Nephron (organoid): ENCODE results near the gene PACS1.

ENCODE experiments used
- H3K27ac Mint-ChIP-seq, 3 experiments: 2 replicates each; pipeline ENCODE4 v1.8.0; 2020; ENCODE audit warnings: mixed read lengths in 3 of 3, mild to moderate bottlenecking in 2 of 3, moderate library complexity in 1 of 3
- H3K27me3 Mint-ChIP-seq: 2 replicates; pipeline ENCODE4 v1.8.0; 2021; ENCODE audit warnings: low read depth, mild to moderate bottlenecking, moderate library complexity, mixed read lengths
- H3K36me3 Mint-ChIP-seq: 2 replicates; pipeline ENCODE4 v1.8.0; 2020; ENCODE audit warnings: low read depth, mixed read lengths
- H3K4me1 Mint-ChIP-seq: 2 replicates; pipeline ENCODE4 v1.8.0; 2020; ENCODE audit warnings: mixed read lengths
- H3K4me3 Mint-ChIP-seq, 3 experiments: 2 replicates each; pipeline ENCODE4 v1.8.0; 2020; ENCODE audit warnings: mild to moderate bottlenecking in 3 of 3, mixed read lengths in 3 of 3, moderate library complexity in 2 of 3
- H3K9me3 Mint-ChIP-seq: 2 replicates; pipeline ENCODE4 v1.8.0; 2020; ENCODE audit warnings: mixed read lengths
- TF ChIP-seq, protein P1 (sequence below), 3 experiments: fragments of 200-600 bp; sonication (generic); IDR thresholded peaks; one replicate each; pipeline ENCODE4 v1.5.0; 2021; ENCODE audit warnings: antibody characterized with exemption in 3 of 3; ENCODE audit not compliant: unreplicated experiment in 3 of 3

PACS1 gene

DNA sequence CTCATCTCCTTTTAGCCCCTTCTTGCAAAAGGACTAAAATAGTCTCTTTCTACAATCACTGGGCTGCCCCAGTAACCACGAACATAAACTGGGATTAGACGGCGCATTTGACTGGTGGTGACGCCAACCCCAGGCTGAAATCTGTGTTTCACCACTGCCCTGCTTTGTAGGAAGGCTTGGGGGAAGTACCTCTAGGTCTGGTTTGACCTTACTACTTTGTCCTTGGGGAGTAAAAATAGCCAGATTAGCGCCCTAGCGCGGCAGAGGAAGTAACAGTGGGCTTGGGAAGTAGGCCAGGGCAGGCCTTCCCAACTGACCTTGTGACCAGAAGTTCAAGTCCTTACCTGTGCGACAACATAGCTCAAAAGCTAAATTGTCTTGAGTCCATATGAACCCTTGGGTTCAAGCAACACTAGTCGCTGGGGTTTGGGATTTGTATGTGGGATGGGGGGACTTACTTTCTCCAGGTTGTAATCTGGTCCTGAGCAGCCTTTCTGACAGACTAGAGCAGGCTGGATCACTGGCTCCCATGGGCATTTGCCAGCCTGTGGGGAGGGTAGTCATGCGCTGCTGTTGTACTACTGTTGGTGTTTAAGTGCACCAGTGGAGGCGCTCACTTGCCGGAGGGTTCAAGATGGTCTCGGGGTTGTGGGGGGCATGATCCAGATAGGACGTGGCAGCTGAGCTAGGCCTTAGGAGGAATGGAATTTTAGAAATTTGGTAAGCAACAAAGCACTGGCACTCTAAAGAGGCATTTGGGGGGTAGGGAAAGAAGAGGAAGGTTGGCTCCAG is 953 bp upstream of the PACS1 start:
- Mint-ChIP-seq H3K4me1 (peaks cover 39% of the 10 kb centered on the region), H3K27ac (peak overlapping the region; percentile 92 to 93 (median 92)), H3K9me3 (no peaks in the 10 kb centered on the region), H3K4me3 (peak overlapping the region; percentile 86 to 95 (median 88)), H3K27me3 (peaks cover 5% of the 10 kb centered on the region), H3K36me3 (peaks cover 54% of the 10 kb centered on the region)
- TF ChIP-seq, protein P1, sequence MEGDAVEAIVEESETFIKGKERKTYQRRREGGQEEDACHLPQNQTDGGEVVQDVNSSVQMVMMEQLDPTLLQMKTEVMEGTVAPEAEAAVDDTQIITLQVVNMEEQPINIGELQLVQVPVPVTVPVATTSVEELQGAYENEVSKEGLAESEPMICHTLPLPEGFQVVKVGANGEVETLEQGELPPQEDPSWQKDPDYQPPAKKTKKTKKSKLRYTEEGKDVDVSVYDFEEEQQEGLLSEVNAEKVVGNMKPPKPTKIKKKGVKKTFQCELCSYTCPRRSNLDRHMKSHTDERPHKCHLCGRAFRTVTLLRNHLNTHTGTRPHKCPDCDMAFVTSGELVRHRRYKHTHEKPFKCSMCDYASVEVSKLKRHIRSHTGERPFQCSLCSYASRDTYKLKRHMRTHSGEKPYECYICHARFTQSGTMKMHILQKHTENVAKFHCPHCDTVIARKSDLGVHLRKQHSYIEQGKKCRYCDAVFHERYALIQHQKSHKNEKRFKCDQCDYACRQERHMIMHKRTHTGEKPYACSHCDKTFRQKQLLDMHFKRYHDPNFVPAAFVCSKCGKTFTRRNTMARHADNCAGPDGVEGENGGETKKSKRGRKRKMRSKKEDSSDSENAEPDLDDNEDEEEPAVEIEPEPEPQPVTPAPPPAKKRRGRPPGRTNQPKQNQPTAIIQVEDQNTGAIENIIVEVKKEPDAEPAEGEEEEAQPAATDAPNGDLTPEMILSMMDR (IDR thresholded peaks at IDR 0.05; ENCODE audit: unreplicated experiment in 3 of 3), result peak in 1 of 3 experiments; percentile 20

DNA sequence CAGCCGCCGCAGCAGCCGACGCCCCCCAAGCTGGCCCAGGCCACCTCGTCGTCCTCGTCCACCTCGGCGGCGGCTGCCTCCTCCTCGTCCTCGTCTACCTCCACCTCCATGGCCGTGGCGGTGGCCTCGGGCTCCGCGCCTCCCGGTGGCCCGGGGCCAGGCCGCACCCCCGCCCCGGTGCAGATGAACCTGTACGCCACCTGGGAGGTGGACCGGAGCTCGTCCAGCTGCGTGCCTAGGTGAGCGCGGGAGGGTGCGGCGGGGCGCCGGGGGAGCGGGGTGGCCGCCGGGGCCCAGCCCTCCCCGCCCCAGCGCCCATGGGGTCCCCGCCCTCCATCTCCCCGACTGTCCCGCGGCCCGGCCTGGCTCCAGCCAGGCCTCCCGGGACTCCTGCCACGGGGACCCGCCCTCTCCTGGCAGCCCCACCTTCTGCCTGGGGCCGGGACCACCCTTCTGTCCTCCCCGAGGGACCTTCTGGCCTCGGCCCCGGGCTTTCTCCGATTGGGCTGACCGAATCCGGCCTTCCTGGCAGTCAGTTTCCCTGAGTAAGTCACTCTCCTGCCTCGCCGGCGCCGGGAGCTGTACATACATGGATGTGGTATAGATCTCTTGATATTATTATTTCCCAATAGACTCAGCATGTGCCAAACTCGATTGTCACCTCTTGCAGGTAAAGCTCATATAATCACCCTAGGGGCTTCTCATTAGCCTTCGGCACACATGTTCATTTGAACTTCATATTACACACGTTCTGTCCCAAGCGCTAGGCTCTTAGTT is 720 bp downstream of the PACS1 start:
- Mint-ChIP-seq H3K36me3 (peaks cover 45% of the 10 kb centered on the region), H3K27me3 (peaks cover 5% of the 10 kb centered on the region), H3K4me1 (peaks cover 39% of the 10 kb centered on the region), H3K4me3 (peak overlapping the region; percentile 91 to 92 (median 92)), H3K27ac (peak overlapping the region; percentile 72 to 89 (median 82)), H3K9me3 (no peaks in the 10 kb centered on the region)
- TF ChIP-seq, protein P1 (IDR thresholded peaks at IDR 0.05; ENCODE audit: unreplicated experiment in 3 of 3), result no peak

DNA sequence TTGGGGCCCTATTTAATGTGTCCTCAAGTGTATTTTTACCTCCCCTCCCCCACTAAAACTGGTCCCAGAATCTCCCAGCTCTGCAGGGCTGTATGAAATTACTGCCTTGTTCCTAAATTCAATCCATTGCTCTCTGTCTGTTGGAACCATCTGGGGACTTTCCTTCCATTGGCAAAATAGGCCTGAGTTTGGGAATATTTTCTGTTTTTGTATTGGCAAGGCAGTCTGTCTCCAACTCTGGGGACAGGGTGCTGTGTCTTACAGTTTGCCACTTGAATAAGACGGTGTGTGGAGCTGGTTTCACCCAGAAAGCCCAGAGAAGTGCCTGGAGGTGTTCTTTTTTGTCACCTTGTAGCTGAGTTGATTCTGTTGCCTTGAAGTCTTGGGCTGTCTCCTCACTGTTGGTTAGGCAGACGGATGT is 1.3 kb downstream of the PACS1 start:
- peaks cover 5% of the 10 kb centered on the region for H3K27me3 Mint-ChIP-seq
- H3K27ac Mint-ChIP-seq, result peak overlapping the region; percentile 72 to 89 (median 82)
- H3K36me3 Mint-ChIP-seq, result peaks cover 44% of the 10 kb centered on the region
- TF ChIP-seq, protein P1 (IDR thresholded peaks at IDR 0.05; ENCODE audit: unreplicated experiment in 3 of 3), result no peak
- H3K4me1 Mint-ChIP-seq, result peaks cover 39% of the 10 kb centered on the region
- no peaks in the 10 kb centered on the region for H3K9me3 Mint-ChIP-seq
- peak overlapping the region; percentile 91 to 92 (median 92) for H3K4me3 Mint-ChIP-seq

DNA sequence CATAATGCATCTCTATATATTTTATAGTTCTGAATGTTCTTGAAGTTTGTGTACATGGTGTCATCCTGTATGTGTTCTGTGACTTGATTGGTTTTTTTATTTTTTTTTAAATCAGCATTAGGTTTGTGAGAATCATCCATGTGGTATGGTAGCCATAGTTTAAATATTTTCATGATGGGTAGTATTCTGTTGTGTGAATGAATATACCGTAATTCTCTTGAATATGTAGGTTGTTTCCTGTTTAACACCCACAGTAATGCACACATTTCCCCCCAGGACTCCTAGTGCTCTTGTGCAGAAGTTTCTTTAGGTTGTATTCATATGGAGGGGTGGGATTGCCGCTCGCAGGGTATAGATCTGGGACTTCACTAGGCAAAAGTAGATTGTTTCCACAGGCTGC is 2.0 kb downstream of the PACS1 start:
- Mint-ChIP-seq H3K36me3 (peaks cover 37% of the 10 kb centered on the region), H3K4me1 (peaks cover 39% of the 10 kb centered on the region), H3K27me3 (peaks cover 5% of the 10 kb centered on the region), H3K4me3 (peak overlapping the region; percentile 91 to 92 (median 92)), H3K27ac (peak overlapping the region; percentile 72 to 89 (median 82)), H3K9me3 (no peaks in the 10 kb centered on the region)
- TF ChIP-seq, protein P1 (IDR thresholded peaks at IDR 0.05; ENCODE audit: unreplicated experiment in 3 of 3), result no peak

DNA sequence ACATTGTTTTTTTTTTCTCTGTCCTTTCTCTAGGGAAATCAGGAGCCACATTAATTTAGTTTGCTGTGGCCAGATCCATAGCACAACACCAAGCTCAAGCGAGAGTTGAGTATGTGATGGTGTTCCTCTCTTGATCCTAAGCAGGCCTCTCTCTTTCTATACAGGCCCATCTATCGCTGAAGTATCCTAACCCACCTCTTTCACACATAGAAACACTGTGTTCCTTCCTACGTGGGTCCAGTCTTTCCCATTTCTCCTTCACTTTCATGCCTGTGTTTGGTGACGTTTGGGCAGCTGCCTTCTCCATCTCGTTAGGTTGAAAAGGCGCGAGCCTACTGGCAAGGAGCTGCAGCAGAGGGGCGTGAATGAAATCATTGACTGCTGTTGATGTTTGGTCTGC is 2.4 kb downstream of the PACS1 start:
- Mint-ChIP-seq H3K4me1 (peaks cover 39% of the 10 kb centered on the region), H3K36me3 (peaks cover 36% of the 10 kb centered on the region), H3K4me3 (peak overlapping the region; percentile 91 to 92 (median 92)), H3K27me3 (peaks cover 5% of the 10 kb centered on the region), H3K9me3 (no peaks in the 10 kb centered on the region), H3K27ac (peak overlapping the region in 1 of 3 experiments; percentile 82)
- TF ChIP-seq, protein P1 (IDR thresholded peaks at IDR 0.05; ENCODE audit: unreplicated experiment in 3 of 3), result no peak
